Stomach (tissue), 4 donors: ENCODE measurements around the gene TMEM164.

Source experiments
- POLR2A ChIP-seq, 4 donors: fragments of 450-650 bp; IDR thresholded peaks; one replicate each; pipeline ENCODE4 v1.6.1; 2016; ENCODE audit warnings: antibody characterized with exemption in 4 of 4, control low read depth in 2 of 4, mild to moderate bottlenecking in 1 of 4, moderate library complexity in 1 of 4
- TF ChIP-seq, protein P1 (sequence below), 7 experiments: fragments of 450-650 bp in 4 of 7; fragments of 200-600 bp in 3 of 7; sonication (generic) in 3 of 7; IDR thresholded peaks; one replicate each; pipeline ENCODE4 v1.5.1; 2016 to 2019; ENCODE audit warnings: antibody characterized with exemption in 7 of 7, control low read depth in 2 of 7, mild to moderate bottlenecking in 1 of 7

DNA sequence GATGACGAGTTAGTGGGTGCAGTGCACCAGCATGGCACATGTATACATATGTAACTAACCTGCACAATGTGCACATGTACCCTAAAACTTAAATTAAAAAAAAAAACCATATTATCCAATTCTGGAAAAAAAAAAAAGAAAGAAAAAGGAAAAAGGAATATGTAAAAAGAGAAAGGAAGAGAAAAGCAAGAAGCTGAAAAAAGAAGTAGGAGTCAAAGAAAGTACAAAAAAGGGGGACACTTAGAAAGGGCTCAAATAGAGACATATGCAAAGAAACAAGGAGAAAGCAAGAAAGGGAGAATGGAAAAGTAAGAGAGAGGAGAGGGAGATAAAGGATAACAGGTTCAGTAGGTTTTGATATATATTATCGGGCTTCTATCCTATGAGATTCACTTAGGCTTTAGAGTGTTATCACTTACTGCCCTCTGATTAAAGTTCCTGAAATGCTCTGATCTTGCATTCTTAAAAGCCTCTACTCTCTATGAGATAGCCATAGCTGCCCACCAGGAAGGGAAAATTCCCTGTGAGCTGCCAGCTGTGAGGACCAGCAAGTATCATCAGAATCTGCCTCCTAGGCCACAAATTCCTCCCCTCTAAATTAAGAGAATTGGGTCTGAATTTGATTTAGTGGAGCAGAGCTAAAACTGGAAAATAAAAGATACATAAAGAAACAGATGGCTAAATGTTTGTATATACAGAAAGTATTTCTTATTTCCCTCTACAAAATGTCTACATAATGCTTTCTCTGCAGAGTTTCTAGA lies 219.8 kb downstream of the TMEM164 start:
- TF ChIP-seq, protein P1, sequence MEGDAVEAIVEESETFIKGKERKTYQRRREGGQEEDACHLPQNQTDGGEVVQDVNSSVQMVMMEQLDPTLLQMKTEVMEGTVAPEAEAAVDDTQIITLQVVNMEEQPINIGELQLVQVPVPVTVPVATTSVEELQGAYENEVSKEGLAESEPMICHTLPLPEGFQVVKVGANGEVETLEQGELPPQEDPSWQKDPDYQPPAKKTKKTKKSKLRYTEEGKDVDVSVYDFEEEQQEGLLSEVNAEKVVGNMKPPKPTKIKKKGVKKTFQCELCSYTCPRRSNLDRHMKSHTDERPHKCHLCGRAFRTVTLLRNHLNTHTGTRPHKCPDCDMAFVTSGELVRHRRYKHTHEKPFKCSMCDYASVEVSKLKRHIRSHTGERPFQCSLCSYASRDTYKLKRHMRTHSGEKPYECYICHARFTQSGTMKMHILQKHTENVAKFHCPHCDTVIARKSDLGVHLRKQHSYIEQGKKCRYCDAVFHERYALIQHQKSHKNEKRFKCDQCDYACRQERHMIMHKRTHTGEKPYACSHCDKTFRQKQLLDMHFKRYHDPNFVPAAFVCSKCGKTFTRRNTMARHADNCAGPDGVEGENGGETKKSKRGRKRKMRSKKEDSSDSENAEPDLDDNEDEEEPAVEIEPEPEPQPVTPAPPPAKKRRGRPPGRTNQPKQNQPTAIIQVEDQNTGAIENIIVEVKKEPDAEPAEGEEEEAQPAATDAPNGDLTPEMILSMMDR (IDR thresholded peaks at IDR 0.05) = no peak
- TF ChIP-seq POLR2A (IDR thresholded peaks at IDR 0.05) = no peak
